Choroid plexus epithelial cell (primary cell): Measurements from ENCODE around the gene FAM163A.

Source experiments
- DNase-seq: peaks from one replicate; pipeline ENCODE4 v3.0.0-alpha.2; 2010; ENCODE audit warnings: low read depth
- H3K4me3 ChIP-seq: 2 replicates; pipeline ENCODE4 v1.5.1; 2011; ENCODE audit warnings: low read depth, mild to moderate bottlenecking, control low read depth, low read length, moderate library complexity
- CTCF ChIP-seq: conservative IDR thresholded peaks from 2 replicates; pipeline ENCODE4 v1.5.1; 2011; ENCODE audit warnings: low read depth, mild to moderate bottlenecking, control low read depth, inconsistent platforms, low read length, moderate library complexity

Gene FAM163A

GRCh38 chr1:179786815-179787685, 44.0 kb downstream of the FAM163A start:
- no peak overlapping the region for H3K4me3 ChIP-seq
- no peak for TF ChIP-seq CTCF
- no peak for DNase-seq

GRCh38 chr1:179788259-179788658, 45.2 kb downstream of the FAM163A start:
- no peak for TF ChIP-seq CTCF
- H3K4me3 ChIP-seq: no peak overlapping the region
- no peak for DNase-seq

GRCh38 chr1:179793281-179793680, 50.2 kb downstream of the FAM163A start:
- DNase-seq: no peak
- H3K4me3 ChIP-seq: no peak overlapping the region
- TF ChIP-seq CTCF: no peak

GRCh38 chr1:179794146-179794545, 51.1 kb downstream of the FAM163A start:
- no peak for TF ChIP-seq CTCF
- no peak overlapping the region for H3K4me3 ChIP-seq
- DNase-seq: no peak

- TF ChIP-seq CTCF: no peak
- H3K4me3 ChIP-seq: no peak overlapping the region
- peak; percentile 24 for DNase-seq
These were observed 51.6 kb downstream of the FAM163A start for GRCh38 chr1:179794669-179795068.

- no peak overlapping the region for H3K4me3 ChIP-seq
- DNase-seq: no peak
- no peak for TF ChIP-seq CTCF
These were observed 55.2 kb downstream of the FAM163A start for GRCh38 chr1:179798213-179798863.
